HG02623 (cell line): ENCODE measurements around the gene SCUBE3.

Source experiments
- ATAC-seq: cut with Tn5 transposase; IDR thresholded peaks from one replicate; pipeline ENCODE4 v1.9.1; 2021; ENCODE audit warnings: moderate library complexity; ENCODE audit not compliant: unreplicated experiment

SCUBE3 gene

GRCh38 chr6:35264550-35265274 is 51.0 kb downstream of the SCUBE3 start:
- ATAC-seq = no peak

GRCh38 chr6:35265523-35265922 is 51.8 kb downstream of the SCUBE3 start:
- ATAC-seq = no peak

- no peak for ATAC-seq
These were observed 53.7 kb downstream of the SCUBE3 start for GRCh38 chr6:35267446-35267845.

GRCh38 chr6:35267897-35268296 is 54.1 kb downstream of the SCUBE3 start:
- ATAC-seq = no peak

- no peak for ATAC-seq
These were observed 58.2 kb downstream of the SCUBE3 start for GRCh38 chr6:35272005-35272404.

GRCh38 chr6:35273822-35274559 is 60.2 kb downstream of the SCUBE3 start:
- no peak for ATAC-seq

GRCh38 chr6:35275744-35276260 is 62.0 kb downstream of the SCUBE3 start:
- ATAC-seq = no peak

GRCh38 chr6:35278708-35279107 is 65.0 kb downstream of the SCUBE3 start:
- ATAC-seq = no peak

GRCh38 chr6:35280903-35281302 is 67.1 kb downstream of the SCUBE3 start:
- no peak for ATAC-seq

GRCh38 chr6:35282472-35282871 is 68.7 kb downstream of the SCUBE3 start:
- ATAC-seq = no peak

GRCh38 chr6:35283361-35283760 is 69.6 kb downstream of the SCUBE3 start:
- no peak for ATAC-seq

GRCh38 chr6:35287671-35288396 is 74.1 kb downstream of the SCUBE3 start:
- no peak for ATAC-seq

- ATAC-seq = no peak
These were observed 75.1 kb downstream of the SCUBE3 start for GRCh38 chr6:35288834-35289233.

- no peak for ATAC-seq
These were observed 77.7 kb downstream of the SCUBE3 start for GRCh38 chr6:35291491-35291890.

- no peak for ATAC-seq
These were observed 78.7 kb downstream of the SCUBE3 start for GRCh38 chr6:35292494-35292893.

GRCh38 chr6:35293681-35294080 is 79.9 kb downstream of the SCUBE3 start:
- ATAC-seq = no peak

- ATAC-seq = no peak
These were observed 80.7 kb downstream of the SCUBE3 start for GRCh38 chr6:35294308-35294945.

- no peak for ATAC-seq
These were observed 81.3 kb downstream of the SCUBE3 start for GRCh38 chr6:35295036-35295435.

GRCh38 chr6:35295521-35296315 is 82.0 kb downstream of the SCUBE3 start:
- ATAC-seq = no peak

GRCh38 chr6:35296931-35297600 is 83.3 kb downstream of the SCUBE3 start:
- ATAC-seq = no peak
